ENCODE results near the gene ADNP.
"Not testable (repeated sequence)": the region's sequence is repeated elsewhere in the genome, so short reads cannot be mapped to it uniquely, and the experiment has no call there.

The ADNP gene

DNA sequence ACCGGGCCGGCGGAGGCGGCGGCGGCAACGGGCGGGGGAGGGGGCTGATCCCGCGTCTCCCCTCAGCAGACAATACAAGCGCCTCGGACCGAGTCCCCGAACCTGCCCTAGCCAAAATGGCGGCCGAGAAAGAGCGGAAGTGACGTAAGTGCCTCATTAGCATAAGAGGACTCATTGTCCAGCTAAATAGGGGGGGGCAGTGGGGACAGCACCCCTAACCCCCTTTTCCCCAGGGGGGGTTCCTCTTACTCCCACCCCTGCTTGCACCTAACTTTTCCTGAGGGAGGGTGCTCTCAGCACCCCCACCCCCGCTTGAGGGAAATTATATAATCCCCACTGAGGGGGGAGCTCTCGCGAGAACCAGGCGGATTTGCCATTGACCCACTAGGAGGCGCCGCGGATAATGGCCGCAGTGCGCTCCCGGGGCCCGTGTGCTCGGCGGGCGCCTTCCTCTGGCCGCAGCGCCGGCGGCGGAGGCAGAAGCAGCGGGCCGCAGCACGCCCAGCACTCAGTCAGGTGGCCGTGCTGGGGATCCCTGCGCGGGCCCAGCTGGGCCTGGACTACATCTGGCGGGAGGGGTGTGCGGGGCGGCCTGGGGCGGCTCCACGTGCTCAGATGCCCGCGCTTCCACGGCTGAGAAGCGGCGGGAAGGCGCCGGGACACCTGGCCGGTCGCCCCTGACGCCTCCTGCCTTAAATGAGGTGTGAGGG lies at the start of gene ADNP:
ADNP (minus strand) TSS at position 132 of the 710 bp plus-strand sequence. CDS start 27,441 bp downstream, outside the sequence.
- DNase-seq (ENCODE audit: low read depth, low spot score) = peak; percentile 76

DNA sequence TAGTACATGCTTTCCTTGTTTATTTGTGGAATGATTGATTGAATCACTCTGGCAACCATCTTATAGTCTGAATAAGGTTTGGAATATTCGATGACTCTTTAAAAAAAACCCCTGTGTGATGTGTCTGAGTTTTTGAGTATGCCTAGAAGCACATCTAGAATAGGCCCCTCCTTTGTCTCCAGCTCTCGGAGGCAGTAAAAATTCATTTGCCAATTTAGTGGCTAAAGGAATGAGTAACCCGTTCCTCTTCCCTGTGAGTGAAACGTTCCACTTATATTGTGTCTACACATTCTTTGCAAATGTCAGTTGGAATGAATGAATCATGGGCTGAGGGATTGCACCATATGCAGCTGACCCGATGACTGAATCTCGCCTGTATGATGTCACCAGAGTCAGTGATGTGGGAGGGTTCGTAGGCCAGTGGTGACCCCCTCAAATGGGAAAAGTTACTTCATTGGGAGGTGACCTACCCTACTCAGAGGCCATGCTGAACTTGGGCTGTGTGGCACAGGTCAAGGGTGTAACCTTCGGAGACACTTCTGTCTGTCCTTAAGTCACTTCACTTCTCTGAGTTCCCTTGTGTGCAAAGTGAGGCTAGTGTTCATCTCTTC lies 48.9 kb upstream of the ADNP start:
- DNase-seq (ENCODE audit: low read depth, low spot score) = peak; percentile 65

GRCh38 chr20:50978533-50978932 lies 47.3 kb upstream of the ADNP start:
- DNase-seq (ENCODE audit: low read depth, low spot score) = not testable (repeated sequence)

- DNase-seq (ENCODE audit: low read depth, low spot score) = no peak
Observed at GRCh38 chr20:50977066-50978021, 46.1 kb upstream of the ADNP start.

- no peak for DNase-seq (ENCODE audit: low read depth, low spot score)
Observed at GRCh38 chr20:50975701-50976330, 44.6 kb upstream of the ADNP start.

DNA sequence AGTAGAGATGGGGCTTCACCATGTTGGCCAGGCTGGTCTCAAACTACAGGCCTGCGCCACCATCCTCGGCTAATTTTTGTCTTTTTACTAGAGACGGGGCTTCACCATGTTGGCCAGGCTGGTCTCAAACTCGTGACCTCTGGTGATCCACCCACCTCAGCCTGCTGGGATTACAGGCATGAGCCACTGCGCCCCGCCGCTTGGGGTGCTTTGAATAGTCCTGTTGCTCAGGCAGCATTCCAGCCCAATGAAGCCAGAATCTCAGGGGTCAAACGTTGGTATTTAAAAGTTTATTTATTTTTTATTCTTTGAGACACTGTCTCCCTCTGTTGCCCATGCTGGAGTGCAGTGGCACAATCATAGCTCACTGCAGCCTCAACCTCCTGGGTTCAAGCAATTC lies 38.7 kb upstream of the ADNP start:
- no peak for DNase-seq (ENCODE audit: low read depth, low spot score)

DNA sequence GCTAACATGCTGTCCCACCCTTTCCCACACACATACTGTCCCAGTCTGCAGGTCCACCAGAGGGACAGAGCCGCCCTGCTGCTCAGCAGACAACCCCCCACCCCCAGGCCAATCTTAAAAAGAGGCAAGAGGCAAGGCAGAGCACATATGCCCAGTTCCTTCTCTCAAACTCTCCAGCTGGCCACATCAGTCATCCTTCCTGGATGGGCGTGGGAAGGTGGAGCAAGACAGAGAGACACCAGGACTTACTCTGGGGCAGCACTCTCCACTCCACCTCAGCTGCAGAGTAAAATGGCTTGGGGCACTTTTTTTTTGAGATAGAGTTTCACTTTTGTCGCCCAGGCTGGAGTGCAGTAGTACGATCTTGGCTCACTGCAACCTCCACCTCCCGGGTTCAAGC lies 38.2 kb upstream of the ADNP start:
- no peak for DNase-seq (ENCODE audit: low read depth, low spot score)

GRCh38 chr20:50968289-50968688 lies 37.1 kb upstream of the ADNP start:
- DNase-seq (ENCODE audit: low read depth, low spot score) = no peak

DNA sequence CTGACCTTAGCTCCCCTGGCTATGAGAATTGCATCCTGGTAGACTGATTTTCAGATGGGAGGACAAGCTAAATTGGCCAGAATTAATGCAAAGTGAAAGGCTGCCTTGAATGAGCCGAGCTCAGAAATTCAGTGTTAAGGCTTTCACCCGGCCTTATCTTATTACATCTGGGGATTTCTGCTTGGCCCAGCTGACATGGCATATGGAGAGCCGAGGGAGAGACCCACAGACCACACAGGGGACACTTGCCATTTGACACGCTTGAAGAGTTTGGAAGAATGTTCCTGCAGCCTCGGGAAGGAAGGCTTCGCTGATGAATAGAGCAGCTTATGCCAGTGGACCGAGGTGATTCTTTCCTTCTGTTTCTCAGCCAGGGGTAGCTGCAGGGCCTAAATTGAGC lies 36.3 kb upstream of the ADNP start:
- no peak for DNase-seq (ENCODE audit: low read depth, low spot score)

- no peak for DNase-seq (ENCODE audit: low read depth, low spot score)
Observed at GRCh38 chr20:50959543-50960126, 28.4 kb upstream of the ADNP start.

- peak; percentile 77 for DNase-seq (ENCODE audit: low read depth, low spot score)
Observed at GRCh38 chr20:50958615-50959542, 27.6 kb upstream of the ADNP start, which contains the start of gene MOCS3. TSS of gene MOCS3 (plus strand) at chr20:50958818. CDS start at chr20:50958843, 25 bp downstream.

- no peak for DNase-seq (ENCODE audit: low read depth, low spot score)
Observed at GRCh38 chr20:50957798-50958614, 26.8 kb upstream of the ADNP start, which contains the start of gene DPM1. TSS of gene DPM1 (minus strand) at chr20:50958532. CDS start at chr20:50958523, 9 bp downstream.

GRCh38 chr20:50957276-50957675 lies 26.0 kb upstream of the ADNP start:
- DNase-seq (ENCODE audit: low read depth, low spot score) = no peak

DNA sequence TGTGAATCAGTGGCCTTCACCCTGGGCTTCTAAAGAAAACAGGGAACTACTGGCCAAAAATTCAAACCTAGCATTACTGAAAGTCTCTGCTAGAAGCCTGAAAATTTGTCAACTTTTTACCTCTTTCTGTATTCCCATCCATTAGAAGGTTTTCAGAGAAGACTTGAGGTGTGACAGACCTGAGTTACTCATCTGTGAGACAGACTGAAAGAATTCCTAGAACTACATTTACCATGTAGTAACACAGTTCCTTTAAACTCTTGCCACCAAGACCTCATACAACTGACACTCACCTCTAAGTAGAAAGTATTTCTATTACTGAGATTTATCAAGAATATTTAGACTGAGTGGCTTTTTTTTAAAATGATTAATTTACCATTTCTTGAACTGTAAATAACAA lies 22.6 kb upstream of the ADNP start:
- no peak for DNase-seq (ENCODE audit: low read depth, low spot score)

DNA sequence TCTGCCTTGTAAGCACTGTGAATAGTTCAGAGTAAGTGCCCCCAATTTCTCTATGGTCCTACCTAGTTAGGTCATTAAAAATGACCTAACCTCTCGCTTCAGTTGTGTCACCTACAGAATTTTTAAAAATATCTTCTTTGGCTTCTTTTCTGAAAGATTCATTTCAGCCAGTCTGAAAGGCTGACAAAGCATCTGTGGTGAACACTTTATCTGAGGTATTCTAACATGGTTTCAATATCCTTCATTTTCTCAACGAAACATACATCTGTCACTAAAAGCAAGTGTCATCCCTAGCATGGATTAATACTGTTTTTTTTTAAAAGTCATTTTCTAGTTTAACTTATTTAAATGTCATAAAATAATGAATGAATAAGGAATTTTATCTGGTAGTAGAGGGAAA lies 22.0 kb upstream of the ADNP start:
- DNase-seq (ENCODE audit: low read depth, low spot score) = no peak

GRCh38 chr20:50948132-50948785 lies 17.0 kb upstream of the ADNP start:
- no peak for DNase-seq (ENCODE audit: low read depth, low spot score)

DNA sequence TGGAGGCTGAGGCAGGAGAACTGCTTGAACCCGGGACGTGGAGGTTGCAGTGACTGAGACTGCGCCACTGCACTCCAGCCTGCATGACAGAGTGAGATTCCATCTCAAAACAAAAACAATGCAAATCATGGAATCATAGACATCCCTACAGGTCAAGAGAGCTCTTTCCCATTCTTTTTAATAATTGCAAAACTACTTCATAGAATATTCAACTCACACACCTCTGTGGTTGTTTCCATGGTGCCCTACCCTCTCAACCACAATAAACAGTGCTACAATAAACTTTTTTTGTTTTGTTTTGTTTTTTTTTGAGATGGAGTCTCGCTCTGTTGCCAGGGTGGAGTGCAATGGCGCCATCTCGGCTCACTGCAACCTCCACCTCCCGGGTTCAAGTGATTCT lies 11.8 kb upstream of the ADNP start:
- DNase-seq (ENCODE audit: low read depth, low spot score) = no peak

GRCh38 chr20:50933589-50933988 lies 2.4 kb upstream of the ADNP start:
- DNase-seq (ENCODE audit: low read depth, low spot score) = no peak
